Lung (tissue), 16 donors: ENCODE measurements around the gene STOML1. TPM values are rescaled to one million over a fixed set of nuclear protein-coding genes. Genes with fewer than 3 reads are reported as not detected.
A peak's percentile ranks its signal among the peaks of the same experiment; 100 is the strongest.

Source experiments
- ATAC-seq: fragments of 200-7000 bp; cut with Tn5 transposase; one replicate; pipeline ENCODE4 v1.9.1; 2020; ENCODE audit warnings: moderate number of reproducible peaks; ENCODE audit not compliant: insufficient read depth, low FRiP score
- DNase-seq, 3 donors: peaks; one replicate each; pipeline ENCODE4 v3.0.0-alpha.2; 2013 to 2017
- H3K27ac ChIP-seq, 2 donors: one replicate each; pipeline ENCODE4 v1.5.1; 2013; ENCODE audit warnings: mild to moderate bottlenecking in 2 of 2, moderate library complexity in 2 of 2, control low read depth in 1 of 2, inconsistent platforms in 1 of 2, low read depth in 1 of 2, low read length in 1 of 2
- H3K27me3 ChIP-seq, 3 donors: one replicate each; pipeline ENCODE4 v1.5.1; 2013; ENCODE audit warnings: low read length in 2 of 3; ENCODE audit not compliant: control insufficient read depth in 3 of 3, insufficient read depth in 3 of 3
- H3K36me3 ChIP-seq, 4 donors: one replicate each; pipeline ENCODE4 v1.5.1; 2013; ENCODE audit warnings: low read length in 4 of 4, mild to moderate bottlenecking in 1 of 4, moderate library complexity in 1 of 4; ENCODE audit not compliant: control insufficient read depth in 4 of 4, insufficient read depth in 4 of 4
- H3K4me1 ChIP-seq, 5 donors: one replicate each; pipeline ENCODE4 v1.5.1; 2013; ENCODE audit warnings: low read length in 5 of 5, mild to moderate bottlenecking in 2 of 5, moderate library complexity in 1 of 5; ENCODE audit not compliant: control insufficient read depth in 5 of 5, insufficient read depth in 5 of 5
- H3K4me3 ChIP-seq: one replicate; pipeline ENCODE4 v1.5.1; 2013; ENCODE audit warnings: mild to moderate bottlenecking, control low read depth, moderate library complexity
- H3K9ac ChIP-seq, 2 donors: one replicate each; pipeline ENCODE4 v1.5.1; 2013; ENCODE audit warnings: low read length in 2 of 2, control low read depth in 1 of 2; ENCODE audit not compliant: insufficient read depth in 1 of 2
- H3K9me3 ChIP-seq, 4 donors: one replicate each; pipeline ENCODE4 v1.5.1; 2013; ENCODE audit warnings: low read length in 3 of 4, mild to moderate bottlenecking in 1 of 4, moderate library complexity in 1 of 4; ENCODE audit not compliant: control insufficient read depth in 4 of 4, insufficient read depth in 3 of 4
- CTCF ChIP-seq: IDR thresholded peaks from 2 replicates; pipeline ENCODE4 v1.5.1; 2012; ENCODE audit warnings: mild to moderate bottlenecking; ENCODE audit errors: control extremely low read depth, extremely low read depth
- WGBS, 2 donors: extraction: QIAGEN DNeasy Blood & Tissue Kit; methylation state at CpG; one replicate each; pipeline ENCODE4 v1.1.7; 2013; 5-methylcytosine and 5-hydroxymethylcytosine counted together
- long read RNA-seq, 5 donors: transcript quantifications; one replicate each; lab custom pipeline, GENCODE V29; 2026
- polyA plus RNA-seq, 2 donors: library from polyadenylated mRNA; stranded (reverse); fragments of 200-250 nt; gene quantifications; one replicate each; pipeline ENCODE4 v1.2.1, GENCODE V29; 2013
- total RNA-seq, 2 donors: library from RNA; depleted of rRNA in 1 of 2; stranded (reverse); fragments of >200 nt in 1 of 2; gene quantifications; one replicate each; pipeline ENCODE4 v1.2.1, GENCODE V29; 2014 to 2021
- donor health status: control.
- donor health status: control.
- donor health status: Bipolar disorder and iron deficiency.
- donor health status: healthy.
- donor health status: DM: yes; HTN: yes; CAD: no.

STOML1 gene
- 10 to 100 TPM; 10.3 to 30.5 TPM for total RNA-seq
- 10 to 100 TPM; 23.4 to 35.4 TPM for polyA plus RNA-seq
- long read RNA-seq, donor 1, full-length matches to known transcripts: 4 of 4 reads
- long read RNA-seq, donor 1, partial matches to known transcripts: 0 of 4 reads
- long read RNA-seq, donor 1, other reads (novel, unspliced or antisense): 0 of 4 reads
- long read RNA-seq, donor 2, partial matches to known transcripts: 0 of 1 reads
- long read RNA-seq, donor 2, other reads (novel, unspliced or antisense): 0 of 1 reads
- long read RNA-seq, donor 3, full-length matches to known transcripts: 3 of 3 reads
- long read RNA-seq, donor 3, partial matches to known transcripts: 0 of 3 reads
- long read RNA-seq, donor 3, other reads (novel, unspliced or antisense): 0 of 3 reads
- long read RNA-seq, donor 4: 0 reads
- long read RNA-seq, donor 5: 0 reads

- peaks cover 8 to 48% (median 15%) of the 10 kb centered on the region in 5 donors for H3K4me1 ChIP-seq
- 1% methylated on average over 56 to 72 of the region's 72 CpGs for WGBS, 2 donors
Measured at GRCh38 chr15:73991726-73992593, at the start of gene STOML1. Gene STOML1, minus strand, starts transcription at chr15:73992295. Its CDS starts 72 bp downstream, at chr15:73992223.

GRCh38 chr15:74041311-74041756 is 49.2 kb upstream of the STOML1 start:
- peaks cover 0 to 36% (median 5%) of the 10 kb centered on the region in 4 donors for H3K36me3 ChIP-seq

More at GRCh38 chr15:73991726-73992593, at the start of gene STOML1:
- H3K36me3 ChIP-seq: peaks cover 0 to 4% (median 0%) of the 10 kb centered on the region in 4 donors
- peak within 1 kb of the TSS in 1 of 2 donors; percentile 8 for H3K9ac ChIP-seq
- DNase-seq (peak; percentile 92 to 97 (median 94)), ATAC-seq (peak; percentile 91)
- H3K27ac ChIP-seq: peak within 1 kb of the TSS; percentile 89 to 92
- no peaks in the 10 kb centered on the region for H3K27me3 ChIP-seq
- peak; percentile 73 for TF ChIP-seq CTCF
- H3K9me3 ChIP-seq: no peaks in the 10 kb centered on the region
- peak within 1 kb of the TSS; percentile 79 for H3K4me3 ChIP-seq

More at GRCh38 chr15:74041311-74041756, 49.2 kb upstream of the STOML1 start:
- DNase-seq (peak in 1 of 3 donors; percentile 38), ATAC-seq (no peak)
- Histone ChIP-seq H3K4me1 (peaks cover 0 to 28% (median 7%) of the 10 kb centered on the region in 5 donors), H3K9ac (no peak overlapping the region), H3K27me3 (no peaks in the 10 kb centered on the region), H3K9me3 (no peaks in the 10 kb centered on the region), H3K27ac (peak overlapping the region in 1 of 2 donors; percentile 48), H3K4me3 (no peak overlapping the region)
- 91 to 93% methylated on average over 10 of the region's 10 CpGs for WGBS, 2 donors
- no peak for TF ChIP-seq CTCF
